SK-N-SH treated with all-trans-retinoic acid at 6 μM for 48 hours (cell line): ENCODE measurements around the gene TRIM2.

Experiments used
- BACH2 ChIP-seq: fragments of 250-450 bp; sonication (Bioruptor Pico); IDR thresholded peaks from 2 replicates; pipeline ENCODE4 v1.9.0; 2021; ENCODE audit warnings: mild to moderate bottlenecking, borderline replicate concordance
- ISL1 ChIP-seq: fragments of 250-450 bp; sonication (Bioruptor Pico); IDR thresholded peaks from 2 replicates; pipeline ENCODE4 v2.1.2; 2022; ENCODE audit warnings: mild to moderate bottlenecking, moderate library complexity
- RARB ChIP-seq: fragments of 250-450 bp; sonication (Bioruptor Pico); IDR thresholded peaks from 2 replicates; pipeline ENCODE4 v1.8.0; 2021; ENCODE audit warnings: mild to moderate bottlenecking, moderate library complexity
- TCF4 ChIP-seq: fragments of 250-450 bp; sonication (Bioruptor Pico); IDR thresholded peaks from 2 replicates; pipeline ENCODE4 v1.8.0; 2021; ENCODE audit warnings: mild to moderate bottlenecking, moderate library complexity, borderline replicate concordance
- ZFP3 ChIP-seq: fragments of 250-450 bp; sonication (Bioruptor Pico); IDR thresholded peaks from 2 replicates; pipeline ENCODE4 v1.5.0; 2020; ENCODE audit warnings: mild to moderate bottlenecking, moderate library complexity
- ZNF70 ChIP-seq: fragments of 450-650 bp; formaldehyde crosslinking; IDR thresholded peaks from 2 replicates; pipeline ENCODE4 v1.5.0; 2020; ENCODE audit warnings: mild to moderate bottlenecking, moderate library complexity
- TF ChIP-seq, protein P1 (sequence below): fragments of 250-450 bp; sonication (Bioruptor Pico); IDR thresholded peaks from 2 replicates; pipeline ENCODE4 v1.5.0; 2020; ENCODE audit warnings: mild to moderate bottlenecking, moderate library complexity

DNA sequence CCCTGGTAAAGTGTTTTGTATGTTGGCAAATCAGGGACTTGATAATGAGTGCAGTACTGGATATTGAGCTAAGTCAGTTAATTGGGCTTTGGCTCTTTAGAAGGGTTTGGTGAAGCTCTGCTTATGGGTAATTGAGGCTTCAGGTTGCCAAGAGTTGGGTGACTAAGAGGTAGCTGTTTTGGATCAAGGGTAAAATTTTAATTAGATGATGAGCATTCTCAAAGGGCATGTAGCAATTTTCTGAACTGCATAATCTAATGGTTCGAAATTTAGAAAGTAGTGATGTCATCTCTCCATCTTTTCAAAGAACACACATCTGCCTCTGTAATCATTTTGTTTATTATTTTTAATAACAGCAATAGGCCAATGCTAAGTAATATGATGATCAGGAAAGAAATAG is 5.5 kb upstream of the TRIM2 start:
- TF ChIP-seq, protein P1, sequence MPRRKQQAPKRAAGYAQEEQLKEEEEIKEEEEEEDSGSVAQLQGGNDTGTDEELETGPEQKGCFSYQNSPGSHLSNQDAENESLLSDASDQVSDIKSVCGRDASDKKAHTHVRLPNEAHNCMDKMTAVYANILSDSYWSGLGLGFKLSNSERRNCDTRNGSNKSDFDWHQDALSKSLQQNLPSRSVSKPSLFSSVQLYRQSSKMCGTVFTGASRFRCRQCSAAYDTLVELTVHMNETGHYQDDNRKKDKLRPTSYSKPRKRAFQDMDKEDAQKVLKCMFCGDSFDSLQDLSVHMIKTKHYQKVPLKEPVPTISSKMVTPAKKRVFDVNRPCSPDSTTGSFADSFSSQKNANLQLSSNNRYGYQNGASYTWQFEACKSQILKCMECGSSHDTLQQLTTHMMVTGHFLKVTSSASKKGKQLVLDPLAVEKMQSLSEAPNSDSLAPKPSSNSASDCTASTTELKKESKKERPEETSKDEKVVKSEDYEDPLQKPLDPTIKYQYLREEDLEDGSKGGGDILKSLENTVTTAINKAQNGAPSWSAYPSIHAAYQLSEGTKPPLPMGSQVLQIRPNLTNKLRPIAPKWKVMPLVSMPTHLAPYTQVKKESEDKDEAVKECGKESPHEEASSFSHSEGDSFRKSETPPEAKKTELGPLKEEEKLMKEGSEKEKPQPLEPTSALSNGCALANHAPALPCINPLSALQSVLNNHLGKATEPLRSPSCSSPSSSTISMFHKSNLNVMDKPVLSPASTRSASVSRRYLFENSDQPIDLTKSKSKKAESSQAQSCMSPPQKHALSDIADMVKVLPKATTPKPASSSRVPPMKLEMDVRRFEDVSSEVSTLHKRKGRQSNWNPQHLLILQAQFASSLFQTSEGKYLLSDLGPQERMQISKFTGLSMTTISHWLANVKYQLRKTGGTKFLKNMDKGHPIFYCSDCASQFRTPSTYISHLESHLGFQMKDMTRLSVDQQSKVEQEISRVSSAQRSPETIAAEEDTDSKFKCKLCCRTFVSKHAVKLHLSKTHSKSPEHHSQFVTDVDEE (CRISPR knock-in tag): no peak
- TF ChIP-seq ZNF70 (CRISPR knock-in tag) (no peak), RARB (CRISPR knock-in tag) (no peak), ZFP3 (no peak), ISL1 (peak; percentile 78), TCF4 (CRISPR knock-in tag) (0 out of 2 replicates have a peak, but pooled peaks have one; percentile 30), BACH2 (CRISPR knock-in tag) (no peak)
